Body of pancreas (tissue), 4 donors: ENCODE measurements around the gene SORCS2. TPM values are rescaled to one million over a fixed set of nuclear protein-coding genes. Genes with fewer than 3 reads are reported as not detected.
"Not testable (repeated sequence)": the region's sequence is repeated elsewhere in the genome, so short reads cannot be mapped to it uniquely, and the experiment has no call there.

Experiments used
- ATAC-seq: fragments of 150-250 bp; one replicate; pipeline ENCODE4 v1.9.1; 2016
- DNase-seq, 4 donors: peaks; one replicate each; pipeline ENCODE4 v3.0.0-alpha.2; 2019
- H3K27ac ChIP-seq, 4 donors: fragments of 200-600 bp; sonication (generic); 1 replicate in 3 of 4; 2 replicates in 1 of 4; pipeline versions ENCODE4 v1.5.1 to v1.6.1; 2016 to 2019; ENCODE audit warnings: mild to moderate bottlenecking in 1 of 4, mixed read lengths in 1 of 4, moderate library complexity in 1 of 4
- H3K27me3 ChIP-seq, 2 donors: fragments of 200-600 bp; sonication (generic); one replicate each; pipeline ENCODE4 v1.6.0; 2016; ENCODE audit warnings: mild to moderate bottlenecking in 1 of 2
- H3K36me3 ChIP-seq, 2 donors: fragments of 200-600 bp; sonication (generic); replicated peaks in 1 of 2; 2 replicates each; pipeline ENCODE4 v1.5.1; 2016; ENCODE audit warnings: low read depth in 2 of 2; ENCODE audit not compliant: insufficient read depth in 1 of 2
- H3K4me1 ChIP-seq: fragments of 200-600 bp; sonication (generic); one replicate; pipeline ENCODE4 v1.6.0; 2016
- H3K4me3 ChIP-seq, 2 donors: fragments of 200-600 bp; sonication (generic); 1 replicate in 1 of 2; 2 replicates in 1 of 2; pipeline ENCODE4 v1.5.1; 2016 to 2019
- H3K9me3 ChIP-seq, 3 donors: fragments of 200-600 bp; sonication (generic); 1 replicate in 2 of 3; 2 replicates in 1 of 3; pipeline ENCODE4 v1.5.1; 2016
- POLR2A ChIP-seq, 3 donors: fragments of 450-650 bp; IDR thresholded peaks; one replicate each; pipeline ENCODE4 v1.6.1; 2016; ENCODE audit warnings: antibody characterized with exemption in 3 of 3, mild to moderate bottlenecking in 2 of 3
- WGBS, 2 donors: methylation state at CpG; one replicate each; pipeline ENCODE4 v1.1.5; 2017; 5-methylcytosine and 5-hydroxymethylcytosine counted together
- intact Hi-C: fragments of 100-400 bp; cut with DNase I; formaldehyde crosslinking; loops from one replicate; pipeline ENCODE4 v1.15.1; 2023
- total RNA-seq, 2 donors: library from RNA; depleted of rRNA; stranded (reverse); fragments of >200 nt; gene quantifications; one replicate each; pipeline ENCODE4 v1.1.0, GENCODE V29; 2016
- TF ChIP-seq, protein P1 (sequence below), 7 experiments: fragments of 450-650 bp in 4 of 7; fragments of 200-600 bp in 3 of 7; sonication (generic) in 3 of 7; IDR thresholded peaks; one replicate each; pipeline ENCODE4 v1.5.1; 2016 to 2019; ENCODE audit warnings: antibody characterized with exemption in 7 of 7

SORCS2 gene
- total RNA-seq, 2 donors from 2014 or later = 0.26 to 0.33 TPM

DNA sequence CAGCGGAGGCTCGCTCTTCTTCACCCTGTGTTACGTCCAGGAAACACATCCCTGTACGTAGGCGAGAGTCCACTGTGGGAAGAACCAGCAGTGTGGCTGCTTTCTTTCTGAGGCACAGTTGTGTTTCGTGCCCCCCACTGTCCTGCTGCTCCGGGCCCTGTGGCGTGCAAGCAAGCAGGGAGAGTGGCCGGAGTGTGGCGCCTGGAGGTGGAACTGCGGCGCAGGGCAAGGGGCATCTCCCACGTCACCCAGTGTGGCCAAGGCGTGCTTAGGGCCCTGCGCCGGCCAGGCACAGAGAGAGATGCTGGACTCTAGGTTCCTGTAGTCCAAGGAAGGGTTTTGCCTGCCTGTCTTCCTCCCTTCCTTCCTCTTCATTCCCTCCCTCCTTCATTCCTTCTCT is 255.7 kb downstream of the SORCS2 start:
- DNase-seq (no peak), ATAC-seq (no peak)
- Histone ChIP-seq H3K27me3 (no peaks in the 10 kb centered on the region), H3K4me3 (no peak overlapping the region), H3K4me1 (no peaks in the 10 kb centered on the region), H3K36me3 (no peaks in the 10 kb centered on the region), H3K27ac (no peak overlapping the region), H3K9me3 (no peaks in the 10 kb centered on the region)
- TF ChIP-seq, protein P1, sequence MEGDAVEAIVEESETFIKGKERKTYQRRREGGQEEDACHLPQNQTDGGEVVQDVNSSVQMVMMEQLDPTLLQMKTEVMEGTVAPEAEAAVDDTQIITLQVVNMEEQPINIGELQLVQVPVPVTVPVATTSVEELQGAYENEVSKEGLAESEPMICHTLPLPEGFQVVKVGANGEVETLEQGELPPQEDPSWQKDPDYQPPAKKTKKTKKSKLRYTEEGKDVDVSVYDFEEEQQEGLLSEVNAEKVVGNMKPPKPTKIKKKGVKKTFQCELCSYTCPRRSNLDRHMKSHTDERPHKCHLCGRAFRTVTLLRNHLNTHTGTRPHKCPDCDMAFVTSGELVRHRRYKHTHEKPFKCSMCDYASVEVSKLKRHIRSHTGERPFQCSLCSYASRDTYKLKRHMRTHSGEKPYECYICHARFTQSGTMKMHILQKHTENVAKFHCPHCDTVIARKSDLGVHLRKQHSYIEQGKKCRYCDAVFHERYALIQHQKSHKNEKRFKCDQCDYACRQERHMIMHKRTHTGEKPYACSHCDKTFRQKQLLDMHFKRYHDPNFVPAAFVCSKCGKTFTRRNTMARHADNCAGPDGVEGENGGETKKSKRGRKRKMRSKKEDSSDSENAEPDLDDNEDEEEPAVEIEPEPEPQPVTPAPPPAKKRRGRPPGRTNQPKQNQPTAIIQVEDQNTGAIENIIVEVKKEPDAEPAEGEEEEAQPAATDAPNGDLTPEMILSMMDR (IDR thresholded peaks at IDR 0.05) = no peak
- no peak for TF ChIP-seq POLR2A (IDR thresholded peaks at IDR 0.05)
- 50 to 59% methylated on average over 14 to 16 of the region's 16 CpGs for WGBS, 2 donors
- intact Hi-C loops = no loop called here

DNA sequence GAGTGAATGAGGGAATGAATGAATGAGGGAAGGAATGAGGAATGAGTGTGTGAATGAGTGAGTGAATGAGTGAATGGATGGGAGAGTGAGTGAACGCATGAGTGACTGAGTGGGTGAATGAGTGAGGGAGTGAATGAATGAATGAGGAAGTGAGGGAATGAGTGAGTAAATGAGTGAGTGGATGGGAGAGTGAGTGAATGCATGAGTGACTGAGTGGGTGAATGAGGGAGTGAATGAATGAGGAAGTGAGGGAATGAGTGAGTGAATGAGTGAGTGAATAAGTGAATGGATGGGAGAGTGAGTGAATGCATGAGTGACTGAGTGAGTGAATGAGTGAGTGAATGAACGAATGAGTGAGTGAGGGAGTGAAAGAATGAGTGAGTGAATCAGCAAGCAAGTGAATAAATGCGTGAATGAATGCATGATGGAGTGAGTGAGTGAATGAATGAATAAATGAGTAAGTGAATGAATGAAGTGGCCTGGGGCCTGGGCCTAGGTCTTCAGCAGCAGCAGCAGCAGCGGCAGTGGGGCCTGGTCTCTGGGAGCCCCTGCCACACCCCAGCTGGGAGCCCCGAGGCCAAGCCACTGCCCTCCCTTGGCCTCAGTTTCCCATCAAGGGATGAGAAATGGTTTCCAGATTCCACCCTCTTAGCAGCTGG is 258.6 kb downstream of the SORCS2 start:
- no peaks in the 10 kb centered on the region for H3K36me3 ChIP-seq
- TF ChIP-seq POLR2A (IDR thresholded peaks at IDR 0.05) = no peak
- TF ChIP-seq, protein P1 (IDR thresholded peaks at IDR 0.05) = no peak
- H3K4me1 ChIP-seq = no peaks in the 10 kb centered on the region
- WGBS, 2 donors = 58 to 68% methylated on average over 5 of the region's 5 CpGs
- H3K27me3 ChIP-seq = no peaks in the 10 kb centered on the region
- H3K9me3 ChIP-seq = no peaks in the 10 kb centered on the region
- DNase-seq = no peak
- H3K27ac ChIP-seq = no peak overlapping the region
- intact Hi-C loops = no loop called here
- no peak overlapping the region for H3K4me3 ChIP-seq
- ATAC-seq = no peak

DNA sequence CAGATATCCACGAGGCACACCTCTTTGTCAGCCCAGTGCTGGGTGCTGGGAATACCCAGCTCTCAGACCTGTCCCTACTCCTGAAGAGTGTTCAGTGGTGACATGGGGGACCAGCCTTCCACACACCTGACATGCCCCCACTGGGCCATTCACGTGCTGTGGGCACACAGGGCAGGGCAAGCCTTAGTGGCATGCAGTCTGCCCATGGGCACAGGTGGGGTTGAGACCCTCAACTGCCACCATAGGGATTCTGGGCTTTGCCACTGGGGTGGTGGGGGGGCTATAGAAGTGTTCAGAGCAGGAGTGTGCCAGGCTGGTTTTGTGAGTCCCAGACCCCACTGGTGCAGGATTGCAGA is 259.1 kb downstream of the SORCS2 start:
- TF ChIP-seq, protein P1 (IDR thresholded peaks at IDR 0.05) = no peak
- TF ChIP-seq POLR2A (IDR thresholded peaks at IDR 0.05) = no peak
- Histone ChIP-seq H3K27me3 (no peaks in the 10 kb centered on the region), H3K36me3 (no peaks in the 10 kb centered on the region), H3K27ac (no peak overlapping the region), H3K9me3 (no peaks in the 10 kb centered on the region), H3K4me3 (no peak overlapping the region), H3K4me1 (no peaks in the 10 kb centered on the region)
- ATAC-seq = no peak
- intact Hi-C loops = no loop called here
- no peak for DNase-seq
- WGBS, 2 donors = 59 to 75% methylated on average over 2 of the region's 2 CpGs

DNA sequence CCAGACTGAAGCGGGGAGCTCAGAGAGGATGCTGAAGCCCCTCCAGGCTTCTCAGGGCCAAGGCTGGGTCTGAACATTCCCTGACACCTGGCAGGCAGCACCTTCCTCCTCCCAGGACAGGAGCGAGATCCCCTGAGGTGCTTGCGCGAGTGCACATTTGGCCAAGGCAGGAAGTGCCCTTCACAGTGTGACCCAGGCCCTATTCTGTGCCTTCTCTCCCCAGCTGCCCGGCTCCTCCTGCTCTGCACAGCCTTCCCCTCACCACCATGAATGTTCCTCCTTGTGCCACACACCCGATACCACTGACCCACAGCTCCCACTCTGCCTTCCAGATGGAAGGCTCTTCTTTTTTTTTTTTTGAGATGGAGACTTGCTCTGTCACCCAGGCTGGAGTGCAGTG is 259.5 kb downstream of the SORCS2 start:
- TF ChIP-seq POLR2A (IDR thresholded peaks at IDR 0.05) = no peak
- TF ChIP-seq, protein P1 (IDR thresholded peaks at IDR 0.05) = no peak
- no peaks in the 10 kb centered on the region for H3K9me3 ChIP-seq
- H3K36me3 ChIP-seq = no peaks in the 10 kb centered on the region
- intact Hi-C loops = no loop called here
- 66 to 79% methylated on average over 2 to 6 of the region's 6 CpGs for WGBS, 2 donors
- no peak overlapping the region for H3K27ac ChIP-seq
- H3K4me1 ChIP-seq = no peaks in the 10 kb centered on the region
- DNase-seq (no peak), ATAC-seq (no peak)
- no peaks in the 10 kb centered on the region for H3K27me3 ChIP-seq
- no peak overlapping the region for H3K4me3 ChIP-seq

DNA sequence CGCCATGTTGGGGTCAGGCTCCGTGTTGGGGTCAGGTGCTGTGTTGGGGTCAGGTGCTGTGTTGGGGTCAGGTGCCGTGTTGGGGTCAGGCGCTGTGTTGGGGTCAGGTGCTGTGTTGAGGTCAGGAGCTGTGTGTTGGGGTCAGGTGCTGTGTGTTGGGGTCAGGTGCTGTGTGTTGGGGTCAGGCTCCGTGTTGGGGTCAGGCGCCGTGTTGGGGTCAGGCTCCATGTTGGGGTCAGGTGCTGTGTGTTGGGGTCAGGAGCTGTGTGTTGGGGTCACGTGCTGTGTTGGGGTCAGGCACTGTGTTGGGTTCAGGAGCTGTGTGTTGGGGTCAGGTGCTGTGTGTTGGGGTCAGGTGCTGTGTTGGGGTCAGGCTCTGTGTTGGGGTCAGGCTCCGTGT is 260.5 kb downstream of the SORCS2 start:
- H3K27ac ChIP-seq, DNase-seq, H3K36me3 ChIP-seq, ATAC-seq, H3K4me3 ChIP-seq, H3K9me3 ChIP-seq, intact Hi-C loops, H3K4me1 ChIP-seq, H3K27me3 ChIP-seq: not testable (repeated sequence)
- WGBS, 2 donors = 77 to 88% methylated on average over 9 of the region's 9 CpGs
